A549 (cell line): ENCODE data around the gene TRAF3. TPM values are rescaled to one million over a fixed set of nuclear protein-coding genes. Genes with fewer than 3 reads are reported as not detected.

Experiments
- ATAC-seq, 2 experiments: fragments of 200-7000 bp in 1 of 2; fragments of >200 bp in 1 of 2; cut with Nextera tagmentation in 1 of 2; cut with Tn5 transposase in 1 of 2; 3 replicates each; pipeline versions ENCODE4 v1.8.0 to v1.9.1; 2018 to 2020; ENCODE audit warnings: mild to moderate bottlenecking in 1 of 2, moderate library complexity in 1 of 2
- CTCF ChIA-PET: fragments of 300-600 bp; sonication (Branson Sonifier 250); formaldehyde crosslinking; extraction: SDS; loops from one replicate; lab custom pipeline; 2021; ENCODE audit warnings: antibody characterized with exemption, inconsistent platforms; lab: Yijun Ruan, JAX
- POLR2A ChIA-PET: fragments of 350-600 bp; formaldehyde crosslinking; extraction: SDS; loops from one replicate; lab custom pipeline; 2021; ENCODE audit warnings: antibody characterized with exemption, inconsistent platforms; lab: Yijun Ruan, JAX
- DNase-seq, 2 experiments: peaks; one replicate each; pipeline versions ENCODE4 v3.0.0 to v3.0.0-alpha.2; 2011 to 2016; ENCODE audit warnings: low read depth in 1 of 2, low spot score in 1 of 2
- FAIRE-seq: peaks from 2 replicates; lab custom pipeline; 2011; peaks lifted over from hg19 to GRCh38; lab: Jason Lieb, UNC
- H3K27ac ChIP-seq, 2 experiments: fragments of >200 bp; sonication (Bioruptor Twin); formaldehyde crosslinking; 3 replicates each; pipeline ENCODE4 v1.5.1; 2016 to 2017
- H3K4me1 ChIP-seq: fragments of >200 bp; sonication (Bioruptor Twin); formaldehyde crosslinking; 3 replicates; pipeline ENCODE4 v1.6.1; 2016
- H3K4me2 ChIP-seq: fragments of >200 bp; sonication (Bioruptor Twin); formaldehyde crosslinking; 3 replicates; pipeline ENCODE4 v1.6.1; 2016
- H3K4me3 ChIP-seq: fragments of >200 bp; sonication (Bioruptor Twin); formaldehyde crosslinking; 3 replicates; pipeline ENCODE4 v1.5.1; 2016
- H3K9me3 ChIP-seq: fragments of >200 bp; sonication (Bioruptor Twin); formaldehyde crosslinking; 3 replicates; pipeline ENCODE4 v1.6.1; 2016
- BCL3 ChIP-seq: fragments of >200 bp; sonication (Bioruptor Twin); formaldehyde crosslinking; IDR thresholded peaks from 3 replicates; pipeline ENCODE4 v1.6.1; 2016
- CBX2 ChIP-seq: fragments of 200-600 bp; sonication (generic); IDR thresholded peaks from 2 replicates; pipeline ENCODE4 v1.6.1; 2016; ENCODE audit warnings: low read depth, mild to moderate bottlenecking, borderline replicate concordance
- EHF ChIP-seq: fragments of 250-450 bp; sonication (Bioruptor Pico); IDR thresholded peaks from 2 replicates; pipeline ENCODE4 v1.5.0; 2020; ENCODE audit warnings: mild to moderate bottlenecking
- EP300 ChIP-seq, 2 experiments: fragments of >200 bp; sonication (Bioruptor Twin); formaldehyde crosslinking; IDR thresholded peaks; 2 replicates in 1 of 2; 3 replicates in 1 of 2; pipeline ENCODE4 v1.6.1; 2016 to 2017
- FOSB ChIP-seq: fragments of 250-450 bp; sonication (Bioruptor Pico); IDR thresholded peaks from 2 replicates; pipeline ENCODE4 v1.5.0; 2020; ENCODE audit warnings: mild to moderate bottlenecking, moderate library complexity
- GATA3 ChIP-seq: IDR thresholded peaks from 2 replicates; pipeline ENCODE4 v1.6.1; 2012; ENCODE audit warnings: borderline replicate concordance
- HDAC2 ChIP-seq: fragments of 200-600 bp; sonication (generic); IDR thresholded peaks from 2 replicates; pipeline ENCODE4 v1.6.1; 2016
- HOXB13 ChIP-seq: fragments of 250-450 bp; sonication (Bioruptor Pico); IDR thresholded peaks from 2 replicates; pipeline ENCODE4 v1.5.0; 2020; ENCODE audit warnings: low read depth, mild to moderate bottlenecking, moderate library complexity
- HOXB5 ChIP-seq: fragments of 250-450 bp; sonication (Bioruptor Pico); IDR thresholded peaks from 2 replicates; pipeline ENCODE4 v1.5.0; 2020; ENCODE audit warnings: mild to moderate bottlenecking, moderate library complexity
- JUN ChIP-seq, 2 experiments: fragments of >200 bp; sonication (Bioruptor Twin); formaldehyde crosslinking; IDR thresholded peaks; 2 replicates in 1 of 2; 3 replicates in 1 of 2; pipeline ENCODE4 v1.6.1; 2016 to 2017
- MAX ChIP-seq: IDR thresholded peaks from 2 replicates; pipeline ENCODE4 v1.6.1; 2012
- MYC ChIP-seq: IDR thresholded peaks from 2 replicates; pipeline ENCODE4 v1.6.1; 2012; ENCODE audit warnings: mild to moderate bottlenecking, inconsistent platforms, low read length, improper control_type of control experiment, borderline replicate concordance
- NFE2L2 ChIP-seq: fragments of 150-350 bp; conservative IDR thresholded peaks from 2 replicates; pipeline ENCODE4 v1.6.1; 2014; ENCODE audit warnings: low read length
- NR3C1 ChIP-seq: fragments of >200 bp; sonication (Bioruptor Twin); formaldehyde crosslinking; IDR thresholded peaks from 3 replicates; pipeline ENCODE4 v1.6.1; 2017
- RARB ChIP-seq: fragments of 250-450 bp; sonication (Bioruptor Pico); IDR thresholded peaks from 2 replicates; pipeline ENCODE4 v1.8.0; 2021; ENCODE audit warnings: mild to moderate bottlenecking, moderate library complexity
- RCOR1 ChIP-seq: fragments of 150-350 bp; IDR thresholded peaks from 2 replicates; pipeline ENCODE4 v1.6.1; 2014; ENCODE audit warnings: antibody characterized with exemption, low read length, low read depth
- RFX5 ChIP-seq: fragments of 450-650 bp; IDR thresholded peaks from 2 replicates; pipeline ENCODE4 v1.7.1; 2014; ENCODE audit warnings: antibody characterized with exemption, mild to moderate bottlenecking, moderate library complexity
- SREBF2 ChIP-seq: fragments of 450-650 bp; IDR thresholded peaks from 2 replicates; pipeline ENCODE4 v1.6.1; 2014; ENCODE audit warnings: mild to moderate bottlenecking, moderate library complexity
- ZC3H11A ChIP-seq: fragments of 450-650 bp; IDR thresholded peaks from 2 replicates; pipeline ENCODE4 v1.6.1; 2014; ENCODE audit warnings: antibody characterized with exemption, mild to moderate bottlenecking
- WGBS: methylation state at CpG from one replicate; pipeline ENCODE4 v1.1.6; 2017; ENCODE audit errors: missing lambda C conversion rate; 5-methylcytosine and 5-hydroxymethylcytosine counted together
- polyA plus RNA-seq, 4 experiments: library from polyadenylated mRNA; depleted of rRNA in 3 of 4; stranded (reverse); fragments of >200 nt; fragmentation: RNase III in 1 of 4; extraction: RNeasy Plus Mini Kit Qiagen cat#74134 plus additional on column Dnase treatment in 1 of 4; gene quantifications; 2 replicates in 3 of 4; 3 replicates in 1 of 4; pipeline ENCODE4 v1.2.3, GENCODE V29; 2011 to 2017
- TF ChIP-seq, protein P1 (sequence below): fragments of 200-600 bp; sonication (generic); IDR thresholded peaks from 2 replicates; pipeline ENCODE4 v1.6.1; 2016; ENCODE audit warnings: antibody characterized with exemption, mild to moderate bottlenecking, moderate library complexity

The TRAF3 gene
- polyA plus RNA-seq, 2 of the 4 experiments (the other 2 are of a cell fraction), result 20.2 to 25.5 TPM

- 90% methylated on average over 24 of the region's 25 CpGs for WGBS
- no peak overlapping the region for H3K4me2 ChIP-seq
- TF ChIP-seq NFE2L2, result no peak
- TF ChIP-seq, all 56 proteins: peak for 0
- Histone ChIP-seq H3K4me3 (no peak overlapping the region), H3K9me3 (no peaks in the 10 kb centered on the region), H3K4me1 (peaks cover 13% of the 10 kb centered on the region; the same call in 2 of the 3 replicates), H3K27ac (no peak overlapping the region)
- ATAC-seq (peak in 1 of 2 experiments; percentile 37; a peak in 2 of 6 replicates), FAIRE-seq (no peak), DNase-seq (no peak)
- ChIA-PET CTCF (interaction anchor here (0.7 kb wide), 1 partner anchor 10 kb away, joined by 3 read pairs; no protein-coding TSS in a partner anchor), POLR2A (no interaction called here)
These were observed 49.8 kb downstream of the TRAF3 start for GRCh38 chr14:102826751-102827675.

DNA sequence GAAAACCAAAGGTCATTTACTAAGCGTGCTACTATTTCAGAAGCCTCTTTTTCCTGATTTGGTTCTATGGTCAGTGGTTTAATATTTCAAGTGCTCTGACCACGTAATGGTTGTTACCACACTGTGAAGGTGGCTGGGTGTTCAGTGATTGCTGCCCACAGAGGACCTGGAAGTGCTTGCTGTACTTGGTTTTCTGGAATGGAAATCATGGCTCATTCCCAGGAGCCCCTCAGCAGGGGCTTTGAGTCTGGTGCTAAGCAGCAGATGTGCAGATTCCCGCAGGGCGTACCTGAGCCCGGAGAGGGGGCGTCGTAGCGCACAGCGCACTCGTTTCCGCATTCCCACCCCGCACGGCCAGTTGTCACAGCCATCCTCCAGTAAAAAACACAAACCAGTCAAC is 50.5 kb downstream of the TRAF3 start:
- 97% methylated on average over 13 of the region's 13 CpGs for WGBS
- ATAC-seq, result no peak
- no peak for TF ChIP-seq MAX
- TF ChIP-seq RFX5, result no peak
- no peak for TF ChIP-seq BCL3
- no peak for TF ChIP-seq HOXB13 (CRISPR knock-in tag)
- no peak for TF ChIP-seq ZC3H11A
- TF ChIP-seq HDAC2, result no peak
- TF ChIP-seq FOSB, result no peak
- no peak for TF ChIP-seq EHF (CRISPR knock-in tag)
- TF ChIP-seq JUN (IDR thresholded peaks at IDR 0.05), result no peak
- TF ChIP-seq GATA3, result no peak
- no peak for TF ChIP-seq SREBF2
- no peak for TF ChIP-seq EP300 (IDR thresholded peaks at IDR 0.05)
- no peak for FAIRE-seq
- no peak overlapping the region for H3K4me3 ChIP-seq
- H3K9me3 ChIP-seq, result no peaks in the 10 kb centered on the region
- no peak for DNase-seq
- ChIA-PET CTCF (no interaction called here), POLR2A (no interaction called here)
- H3K27ac ChIP-seq, result no peak overlapping the region
- no peak overlapping the region for H3K4me2 ChIP-seq
- peaks cover 13% of the 10 kb centered on the region; the same call in 2 of the 3 replicates for H3K4me1 ChIP-seq

DNA sequence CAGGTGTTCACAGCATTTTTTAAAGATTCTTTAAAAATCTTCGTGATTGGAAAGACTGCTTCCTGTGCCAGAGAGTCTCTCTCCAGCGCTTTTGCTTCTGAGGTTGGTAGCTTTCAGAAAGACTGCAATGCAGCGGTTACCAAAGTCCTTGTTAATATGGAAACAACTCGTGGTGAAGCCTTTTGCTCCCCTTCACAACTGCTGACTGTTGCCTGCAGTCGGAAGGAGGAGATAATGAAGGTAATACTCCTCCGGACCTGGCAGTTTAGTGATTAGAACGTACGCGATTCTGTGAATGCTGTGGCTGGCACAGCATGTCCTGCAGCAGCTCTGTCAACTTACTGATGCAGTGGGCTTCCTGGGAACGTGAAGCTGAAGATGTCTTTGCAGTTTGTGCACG is 50.9 kb downstream of the TRAF3 start:
- no peak for ATAC-seq
- DNase-seq, result no peak
- no peaks in the 10 kb centered on the region for H3K9me3 ChIP-seq
- no peak overlapping the region for H3K4me2 ChIP-seq
- H3K27ac ChIP-seq, result no peak overlapping the region
- peaks cover 13% of the 10 kb centered on the region; the same call in 2 of the 3 replicates for H3K4me1 ChIP-seq
- TF ChIP-seq RCOR1, result no peak
- no peak for TF ChIP-seq HOXB5
- no peak for TF ChIP-seq CBX2
- TF ChIP-seq MYC, result no peak
- TF ChIP-seq GATA3, result no peak
- TF ChIP-seq RFX5, result no peak
- no peak for TF ChIP-seq RARB (CRISPR knock-in tag)
- TF ChIP-seq, protein P1, sequence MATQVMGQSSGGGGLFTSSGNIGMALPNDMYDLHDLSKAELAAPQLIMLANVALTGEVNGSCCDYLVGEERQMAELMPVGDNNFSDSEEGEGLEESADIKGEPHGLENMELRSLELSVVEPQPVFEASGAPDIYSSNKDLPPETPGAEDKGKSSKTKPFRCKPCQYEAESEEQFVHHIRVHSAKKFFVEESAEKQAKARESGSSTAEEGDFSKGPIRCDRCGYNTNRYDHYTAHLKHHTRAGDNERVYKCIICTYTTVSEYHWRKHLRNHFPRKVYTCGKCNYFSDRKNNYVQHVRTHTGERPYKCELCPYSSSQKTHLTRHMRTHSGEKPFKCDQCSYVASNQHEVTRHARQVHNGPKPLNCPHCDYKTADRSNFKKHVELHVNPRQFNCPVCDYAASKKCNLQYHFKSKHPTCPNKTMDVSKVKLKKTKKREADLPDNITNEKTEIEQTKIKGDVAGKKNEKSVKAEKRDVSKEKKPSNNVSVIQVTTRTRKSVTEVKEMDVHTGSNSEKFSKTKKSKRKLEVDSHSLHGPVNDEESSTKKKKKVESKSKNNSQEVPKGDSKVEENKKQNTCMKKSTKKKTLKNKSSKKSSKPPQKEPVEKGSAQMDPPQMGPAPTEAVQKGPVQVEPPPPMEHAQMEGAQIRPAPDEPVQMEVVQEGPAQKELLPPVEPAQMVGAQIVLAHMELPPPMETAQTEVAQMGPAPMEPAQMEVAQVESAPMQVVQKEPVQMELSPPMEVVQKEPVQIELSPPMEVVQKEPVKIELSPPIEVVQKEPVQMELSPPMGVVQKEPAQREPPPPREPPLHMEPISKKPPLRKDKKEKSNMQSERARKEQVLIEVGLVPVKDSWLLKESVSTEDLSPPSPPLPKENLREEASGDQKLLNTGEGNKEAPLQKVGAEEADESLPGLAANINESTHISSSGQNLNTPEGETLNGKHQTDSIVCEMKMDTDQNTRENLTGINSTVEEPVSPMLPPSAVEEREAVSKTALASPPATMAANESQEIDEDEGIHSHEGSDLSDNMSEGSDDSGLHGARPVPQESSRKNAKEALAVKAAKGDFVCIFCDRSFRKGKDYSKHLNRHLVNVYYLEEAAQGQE, result no peak
- TF ChIP-seq NR3C1, result no peak
- FAIRE-seq, result no peak
- CTCF ChIA-PET, result no interaction called here
- POLR2A ChIA-PET, result no interaction called here
- WGBS, result 91% methylated on average over 11 of the region's 11 CpGs
- no peak overlapping the region for H3K4me3 ChIP-seq
